ENCODE data around the gene CD14. TPM values are rescaled to one million over a fixed set of nuclear protein-coding genes. Genes with fewer than 3 reads are reported as not detected.
A peak's percentile ranks its signal among the peaks of the same experiment; 100 is the strongest.

The CD14 gene
- total RNA-seq, 2 experiments from 2014 or later = 0.76 to 1.0 TPM

GRCh38 chr5:140674629-140675028 is 41.7 kb upstream of the CD14 start:
- no peaks in the 10 kb centered on the region for H3K4me1 ChIP-seq (ENCODE audit: insufficient read depth, low read length, poor library complexity, severe bottlenecking)
- H3K36me3 ChIP-seq (ENCODE audit: insufficient read depth, low read length) = peaks cover 91% of the 10 kb centered on the region
- no peaks in the 10 kb centered on the region for H3K9me2 ChIP-seq (ENCODE audit: insufficient read depth, low read length)
- no peak for DNase-seq (ENCODE audit: low spot score)
- no TSS peak for BruUV-seq (replicated peaks)
- no peaks in the 10 kb centered on the region for H3K9me3 ChIP-seq (ENCODE audit: low read length)
- H3K27ac ChIP-seq (ENCODE audit: low read depth, low read length, poor library complexity, severe bottlenecking) = no peak overlapping the region
- H3K79me2 ChIP-seq (ENCODE audit: insufficient read depth, low read depth, low read length) = no peaks in the 10 kb centered on the region
- no peak overlapping the region for H3K4me2 ChIP-seq (ENCODE audit: low read length)
- H3K4me3 ChIP-seq (ENCODE audit: low read depth, low read length, poor library complexity, severe bottlenecking) = no peak overlapping the region
- intact Hi-C loops (cut with micrococcal nuclease; ENCODE audit: unreplicated experiment) = no loop called here
- H4K20me1 ChIP-seq (ENCODE audit: insufficient read depth, low read length) = no peaks in the 10 kb centered on the region
- no peak overlapping the region for H2AFZ ChIP-seq (ENCODE audit: low read length)
- ChIA-PET CTCF (ENCODE audit: unreplicated experiment) (no interaction called here), POLR2A (interaction anchor here (0.7 to 1.3 kb wide), 4 partner anchors 20 to 1386 kb away, joined by 3 to 6 read pairs (median 3); partner anchors contain the start of gene ZMAT2)
- TF ChIP-seq EZH2phosphoT487 (IDR thresholded peaks at IDR 0.05; ENCODE audit: borderline replicate concordance, low read depth, low read length) = no peak
- TF ChIP-seq CTCF (conservative IDR thresholded peaks at IDR 0.05; ENCODE audit: low read length) = no peak

- CTCF ChIA-PET (ENCODE audit: unreplicated experiment) = no interaction called here
- H3K36me3 ChIP-seq (ENCODE audit: insufficient read depth, low read length) = peaks cover 91% of the 10 kb centered on the region
- TSS peak; percentile 78 for BruUV-seq (replicated peaks)
Measured at GRCh38 chr5:140674211-140674610, 41.2 kb upstream of the CD14 start.

More at GRCh38 chr5:140674211-140674610, 41.2 kb upstream of the CD14 start:
- intact Hi-C loops (cut with micrococcal nuclease; ENCODE audit: unreplicated experiment) = no loop called here
- TF ChIP-seq CTCF (conservative IDR thresholded peaks at IDR 0.05; ENCODE audit: low read length) (no peak), EZH2phosphoT487 (IDR thresholded peaks at IDR 0.05; ENCODE audit: borderline replicate concordance, low read depth, low read length) (no peak)
- no peaks in the 10 kb centered on the region for H4K20me1 ChIP-seq (ENCODE audit: insufficient read depth, low read length)
- no peaks in the 10 kb centered on the region for H3K4me1 ChIP-seq (ENCODE audit: insufficient read depth, low read length, poor library complexity, severe bottlenecking)
- no peak overlapping the region for H2AFZ ChIP-seq (ENCODE audit: low read length)
- H3K9me2 ChIP-seq (ENCODE audit: insufficient read depth, low read length) = no peaks in the 10 kb centered on the region
- no peak overlapping the region for H3K4me2 ChIP-seq (ENCODE audit: low read length)
- H3K4me3 ChIP-seq (ENCODE audit: low read depth, low read length, poor library complexity, severe bottlenecking) = no peak overlapping the region
- no peaks in the 10 kb centered on the region for H3K9me3 ChIP-seq (ENCODE audit: low read length)
- no peak for DNase-seq (ENCODE audit: low spot score)
- no peaks in the 10 kb centered on the region for H3K79me2 ChIP-seq (ENCODE audit: insufficient read depth, low read depth, low read length)
- POLR2A ChIA-PET = interaction anchor here (1.0 to 1.3 kb wide), 2 partner anchors 20 to 26 kb away, joined by 3 read pairs; partner anchors contain the start of gene ZMAT2
- no peak overlapping the region for H3K27ac ChIP-seq (ENCODE audit: low read depth, low read length, poor library complexity, severe bottlenecking)
